GM12872 (cell line): ENCODE measurements around the gene ANTXR2.

Experiments used
- CTCF ChIP-seq: IDR thresholded peaks from 3 replicates; pipeline ENCODE4 v1.5.1; 2011; ENCODE audit warnings: low read depth, mild to moderate bottlenecking, low read length, moderate library complexity; ENCODE audit not compliant: insufficient read depth

The ANTXR2 gene

DNA sequence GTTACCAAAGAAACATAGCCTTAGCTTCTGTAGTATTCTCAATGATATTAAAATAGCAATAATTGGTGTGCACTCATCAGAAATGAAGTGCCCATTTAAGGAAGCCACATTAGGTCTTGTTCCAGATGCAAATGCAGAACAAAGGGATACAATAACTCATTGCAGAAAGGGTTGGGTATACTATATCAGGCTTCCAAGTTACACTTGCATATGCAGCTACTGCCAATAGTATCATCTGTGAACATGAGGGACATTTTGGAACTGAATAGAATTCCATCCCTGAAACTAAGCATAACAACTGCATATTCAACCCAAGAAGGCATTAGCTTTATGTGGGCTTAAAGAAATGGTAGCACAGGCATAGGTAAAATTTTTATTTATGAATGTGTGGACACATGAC is 167.8 kb downstream of the ANTXR2 start:
- no peak for TF ChIP-seq CTCF

DNA sequence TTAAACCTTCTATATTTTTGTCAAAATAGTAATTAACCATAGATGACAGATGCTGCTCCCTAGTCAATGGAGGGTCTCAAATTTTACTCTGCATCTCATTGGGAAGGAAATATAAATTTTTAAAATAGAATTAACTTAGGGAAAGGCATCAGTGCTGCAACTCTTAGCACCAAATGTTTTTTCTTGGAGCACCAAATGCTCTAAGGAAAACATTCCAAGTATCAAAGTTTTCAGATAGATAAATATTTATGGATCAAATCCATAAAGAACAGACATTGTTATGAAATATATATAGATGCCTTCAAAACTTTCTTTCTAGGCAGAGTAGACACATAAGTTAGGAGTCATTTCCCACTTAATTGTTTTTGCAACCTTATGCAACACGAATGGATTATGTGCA is 168.7 kb downstream of the ANTXR2 start:
- TF ChIP-seq CTCF: no peak

DNA sequence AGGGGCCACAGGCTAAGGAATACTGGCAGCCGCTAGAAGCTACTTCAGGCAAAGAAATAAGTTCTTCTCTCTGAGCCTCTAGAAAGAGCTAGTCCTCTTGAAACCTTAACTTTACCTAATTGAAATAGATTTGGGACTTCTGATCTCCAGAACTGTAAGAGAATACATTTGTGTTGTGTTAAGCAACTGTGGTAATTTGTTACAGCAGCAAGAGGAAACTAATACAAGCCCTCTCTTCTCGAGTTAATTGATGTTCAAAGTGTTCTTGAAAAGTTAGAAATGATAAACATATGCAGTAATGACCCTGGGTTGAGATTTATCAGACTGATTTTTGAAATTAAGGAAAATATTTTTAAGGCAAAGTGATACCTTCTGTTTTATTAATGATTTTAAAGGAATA is 172.8 kb downstream of the ANTXR2 start:
- TF ChIP-seq CTCF: no peak

GRCh38 chr4:79899481-79899880 is 173.5 kb downstream of the ANTXR2 start:
- TF ChIP-seq CTCF: no peak

- no peak for TF ChIP-seq CTCF
These were observed 175.0 kb downstream of the ANTXR2 start for GRCh38 chr4:79898055-79898454.

DNA sequence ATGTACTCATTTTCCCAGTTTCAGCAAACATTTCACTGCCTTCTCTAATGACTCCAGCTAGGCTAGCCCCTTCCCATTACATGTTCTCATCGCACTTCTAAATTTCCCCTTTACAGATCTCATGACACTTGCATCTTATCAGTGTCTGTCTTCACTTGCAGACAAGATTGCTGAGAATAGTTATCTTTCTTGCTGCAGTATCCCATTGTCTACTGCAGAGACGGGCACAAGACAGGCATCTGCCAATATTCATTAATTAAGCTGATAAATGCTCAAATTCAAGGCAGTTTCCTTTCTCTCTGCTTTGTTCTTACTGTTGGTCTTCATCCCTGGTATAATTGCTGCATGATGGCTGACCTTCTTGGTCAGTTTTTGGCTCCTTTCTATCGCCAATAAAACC is 175.9 kb downstream of the ANTXR2 start:
- no peak for TF ChIP-seq CTCF

GRCh38 chr4:79893456-79893855 is 179.6 kb downstream of the ANTXR2 start:
- no peak for TF ChIP-seq CTCF

DNA sequence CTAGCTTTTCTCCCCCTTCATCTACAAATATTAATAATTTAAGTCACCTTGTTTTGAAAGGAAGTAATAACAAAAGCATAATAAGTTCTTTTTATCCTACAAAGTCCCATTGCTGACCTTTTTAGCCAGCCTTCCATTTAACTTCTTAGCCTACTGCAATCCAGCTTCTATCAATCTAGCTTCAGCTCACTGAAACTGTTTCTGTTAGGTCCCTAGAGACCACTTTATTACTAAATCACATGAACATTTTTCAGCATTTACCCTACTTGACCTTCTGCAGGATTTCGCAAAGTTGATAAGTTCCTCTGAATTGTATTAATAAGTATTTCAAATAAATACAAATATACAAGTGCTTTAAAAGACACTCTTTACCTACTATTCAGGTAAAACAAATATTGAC is 186.5 kb downstream of the ANTXR2 start:
- no peak for TF ChIP-seq CTCF
